ENCODE data around the gene LIPA.
"Not testable (repeated sequence)": the region's sequence is repeated elsewhere in the genome, so short reads cannot be mapped to it uniquely, and the experiment has no call there.

The LIPA gene

GRCh38 chr10:89185658-89186057 is 65.9 kb downstream of the LIPA start:
- Histone ChIP-seq H3K4me3 (ENCODE audit: extremely low read depth, insufficient read depth, low read length, poor library complexity, severe bottlenecking) (no peak overlapping the region), H3K27ac (ENCODE audit: low read depth, low read length, severe bottlenecking) (no peak overlapping the region), H3K4me1 (ENCODE audit: control insufficient read depth, insufficient read depth, low read length, poor library complexity, severe bottlenecking) (no peaks in the 10 kb centered on the region), H3K9me3 (ENCODE audit: control insufficient read depth, low read length) (no peaks in the 10 kb centered on the region), H3K36me3 (ENCODE audit: control insufficient read depth, insufficient read depth, low read length) (no peaks in the 10 kb centered on the region)

- Histone ChIP-seq H3K4me3 (ENCODE audit: extremely low read depth, insufficient read depth, low read length, poor library complexity, severe bottlenecking) (no peak overlapping the region), H3K27ac (ENCODE audit: low read depth, low read length, severe bottlenecking) (no peak overlapping the region), H3K36me3 (ENCODE audit: control insufficient read depth, insufficient read depth, low read length) (no peaks in the 10 kb centered on the region), H3K4me1 (ENCODE audit: control insufficient read depth, insufficient read depth, low read length, poor library complexity, severe bottlenecking) (no peaks in the 10 kb centered on the region), H3K9me3 (ENCODE audit: control insufficient read depth, low read length) (no peaks in the 10 kb centered on the region)
- WGBS, 2 experiments (ENCODE audit: insufficient coverage in 2 of 2) = 83% methylated on average over 1 of the region's 3 CpGs; no CpG with 5 or more reads in 1 of the 2 experiments
Observed at GRCh38 chr10:89184638-89185037, 66.9 kb downstream of the LIPA start.

GRCh38 chr10:89183571-89183970 is 68.0 kb downstream of the LIPA start:
- Histone ChIP-seq H3K27ac (ENCODE audit: low read depth, low read length, severe bottlenecking) (no peak overlapping the region), H3K9me3 (ENCODE audit: control insufficient read depth, low read length) (no peaks in the 10 kb centered on the region), H3K4me1 (ENCODE audit: control insufficient read depth, insufficient read depth, low read length, poor library complexity, severe bottlenecking) (no peaks in the 10 kb centered on the region), H3K4me3 (ENCODE audit: extremely low read depth, insufficient read depth, low read length, poor library complexity, severe bottlenecking) (no peak overlapping the region), H3K36me3 (ENCODE audit: control insufficient read depth, insufficient read depth, low read length) (no peaks in the 10 kb centered on the region)

- WGBS, 2 experiments (ENCODE audit: insufficient coverage in 2 of 2) = 75 to 100% methylated on average over 1 of the region's 2 CpGs
- no peaks in the 10 kb centered on the region for H3K4me1 ChIP-seq (ENCODE audit: control insufficient read depth, insufficient read depth, low read length, poor library complexity, severe bottlenecking)
- no peaks in the 10 kb centered on the region for H3K36me3 ChIP-seq (ENCODE audit: control insufficient read depth, insufficient read depth, low read length)
- H3K9me3 ChIP-seq (ENCODE audit: control insufficient read depth, low read length) = no peaks in the 10 kb centered on the region
- no peak overlapping the region for H3K4me3 ChIP-seq (ENCODE audit: extremely low read depth, insufficient read depth, low read length, poor library complexity, severe bottlenecking)
- H3K27ac ChIP-seq (ENCODE audit: low read depth, low read length, severe bottlenecking) = no peak overlapping the region
Observed at GRCh38 chr10:89182894-89183293, 68.7 kb downstream of the LIPA start.

- Histone ChIP-seq H3K4me3 (ENCODE audit: extremely low read depth, insufficient read depth, low read length, poor library complexity, severe bottlenecking) (no peak overlapping the region), H3K27ac (ENCODE audit: low read depth, low read length, severe bottlenecking) (no peak overlapping the region), H3K36me3 (ENCODE audit: control insufficient read depth, insufficient read depth, low read length) (no peaks in the 10 kb centered on the region), H3K4me1 (ENCODE audit: control insufficient read depth, insufficient read depth, low read length, poor library complexity, severe bottlenecking) (no peaks in the 10 kb centered on the region), H3K9me3 (ENCODE audit: control insufficient read depth, low read length) (no peaks in the 10 kb centered on the region)
Observed at GRCh38 chr10:89175816-89176215, 75.8 kb downstream of the LIPA start.

- H3K9me3 ChIP-seq (ENCODE audit: control insufficient read depth, low read length) = no peaks in the 10 kb centered on the region
- H3K27ac ChIP-seq (ENCODE audit: low read depth, low read length, severe bottlenecking) = no peak overlapping the region
- H3K36me3 ChIP-seq (ENCODE audit: control insufficient read depth, insufficient read depth, low read length) = no peaks in the 10 kb centered on the region
- H3K4me3 ChIP-seq (ENCODE audit: extremely low read depth, insufficient read depth, low read length, poor library complexity, severe bottlenecking) = no peak overlapping the region
- no peaks in the 10 kb centered on the region for H3K4me1 ChIP-seq (ENCODE audit: control insufficient read depth, insufficient read depth, low read length, poor library complexity, severe bottlenecking)
Observed at GRCh38 chr10:89173075-89173474, 78.5 kb downstream of the LIPA start.

- H3K36me3 ChIP-seq (ENCODE audit: control insufficient read depth, insufficient read depth, low read length) = no peaks in the 10 kb centered on the region
- 83 to 100% methylated on average over 3 of the region's 4 CpGs for WGBS, 2 experiments (ENCODE audit: insufficient coverage in 2 of 2)
- H3K9me3 ChIP-seq (ENCODE audit: control insufficient read depth, low read length) = no peaks in the 10 kb centered on the region
- H3K27ac ChIP-seq (ENCODE audit: low read depth, low read length, severe bottlenecking) = no peak overlapping the region
- no peaks in the 10 kb centered on the region for H3K4me1 ChIP-seq (ENCODE audit: control insufficient read depth, insufficient read depth, low read length, poor library complexity, severe bottlenecking)
- no peak overlapping the region for H3K4me3 ChIP-seq (ENCODE audit: extremely low read depth, insufficient read depth, low read length, poor library complexity, severe bottlenecking)
Observed at GRCh38 chr10:89171996-89172395, 79.6 kb downstream of the LIPA start.

- no peaks in the 10 kb centered on the region for H3K9me3 ChIP-seq (ENCODE audit: control insufficient read depth, low read length)
- H3K36me3 ChIP-seq (ENCODE audit: control insufficient read depth, insufficient read depth, low read length) = no peaks in the 10 kb centered on the region
- H3K4me3 ChIP-seq (ENCODE audit: extremely low read depth, insufficient read depth, low read length, poor library complexity, severe bottlenecking) = no peak overlapping the region
- no peaks in the 10 kb centered on the region for H3K4me1 ChIP-seq (ENCODE audit: control insufficient read depth, insufficient read depth, low read length, poor library complexity, severe bottlenecking)
- WGBS, 2 experiments (ENCODE audit: insufficient coverage in 2 of 2) = 80% methylated on average over 1 of the region's 2 CpGs
- no peak overlapping the region for H3K27ac ChIP-seq (ENCODE audit: low read depth, low read length, severe bottlenecking)
Observed at GRCh38 chr10:89171263-89171872, 80.2 kb downstream of the LIPA start.

- not testable (repeated sequence) for H3K27ac ChIP-seq (ENCODE audit: low read depth, low read length, severe bottlenecking); H3K36me3 ChIP-seq (ENCODE audit: control insufficient read depth, insufficient read depth, low read length); H3K4me1 ChIP-seq (ENCODE audit: control insufficient read depth, insufficient read depth, low read length, poor library complexity, severe bottlenecking); H3K9me3 ChIP-seq (ENCODE audit: control insufficient read depth, low read length); H3K4me3 ChIP-seq (ENCODE audit: extremely low read depth, insufficient read depth, low read length, poor library complexity, severe bottlenecking)
- WGBS, 2 experiments (ENCODE audit: insufficient coverage in 2 of 2) = 94 to 96% methylated on average over 6 to 7 of the region's 9 CpGs
Observed at GRCh38 chr10:89168354-89168900, 83.1 kb downstream of the LIPA start.

GRCh38 chr10:89167915-89168314 is 83.7 kb downstream of the LIPA start:
- no peak overlapping the region for H3K27ac ChIP-seq (ENCODE audit: low read depth, low read length, severe bottlenecking)
- no peaks in the 10 kb centered on the region for H3K36me3 ChIP-seq (ENCODE audit: control insufficient read depth, insufficient read depth, low read length)
- no peak overlapping the region for H3K4me3 ChIP-seq (ENCODE audit: extremely low read depth, insufficient read depth, low read length, poor library complexity, severe bottlenecking)
- H3K4me1 ChIP-seq (ENCODE audit: control insufficient read depth, insufficient read depth, low read length, poor library complexity, severe bottlenecking) = no peaks in the 10 kb centered on the region
- no peaks in the 10 kb centered on the region for H3K9me3 ChIP-seq (ENCODE audit: control insufficient read depth, low read length)

GRCh38 chr10:89165923-89166322 is 85.7 kb downstream of the LIPA start:
- no peak overlapping the region for H3K4me3 ChIP-seq (ENCODE audit: extremely low read depth, insufficient read depth, low read length, poor library complexity, severe bottlenecking)
- no peaks in the 10 kb centered on the region for H3K4me1 ChIP-seq (ENCODE audit: control insufficient read depth, insufficient read depth, low read length, poor library complexity, severe bottlenecking)
- H3K9me3 ChIP-seq (ENCODE audit: control insufficient read depth, low read length) = no peaks in the 10 kb centered on the region
- no peaks in the 10 kb centered on the region for H3K36me3 ChIP-seq (ENCODE audit: control insufficient read depth, insufficient read depth, low read length)
- H3K27ac ChIP-seq (ENCODE audit: low read depth, low read length, severe bottlenecking) = no peak overlapping the region
- 63 to 85% methylated on average over 1 to 3 of the region's 4 CpGs for WGBS, 2 experiments (ENCODE audit: insufficient coverage in 2 of 2)
